Peyer's patch (tissue), 4 donors: ENCODE data around the gene FGF1.

Source experiments
- POLR2A ChIP-seq, 2 donors: fragments of 450-650 bp; IDR thresholded peaks; one replicate each; pipeline ENCODE4 v1.5.1; 2017; ENCODE audit warnings: antibody characterized with exemption in 2 of 2, mild to moderate bottlenecking in 2 of 2, moderate library complexity in 2 of 2
- TF ChIP-seq, protein P1 (sequence below), 6 experiments: fragments of 450-650 bp in 4 of 6; fragments of 200-600 bp in 2 of 6; sonication (generic) in 1 of 6; IDR thresholded peaks; one replicate each; pipeline ENCODE4 v1.5.1; 2017 to 2019; ENCODE audit warnings: antibody characterized with exemption in 6 of 6, mild to moderate bottlenecking in 3 of 6, moderate library complexity in 1 of 6

DNA sequence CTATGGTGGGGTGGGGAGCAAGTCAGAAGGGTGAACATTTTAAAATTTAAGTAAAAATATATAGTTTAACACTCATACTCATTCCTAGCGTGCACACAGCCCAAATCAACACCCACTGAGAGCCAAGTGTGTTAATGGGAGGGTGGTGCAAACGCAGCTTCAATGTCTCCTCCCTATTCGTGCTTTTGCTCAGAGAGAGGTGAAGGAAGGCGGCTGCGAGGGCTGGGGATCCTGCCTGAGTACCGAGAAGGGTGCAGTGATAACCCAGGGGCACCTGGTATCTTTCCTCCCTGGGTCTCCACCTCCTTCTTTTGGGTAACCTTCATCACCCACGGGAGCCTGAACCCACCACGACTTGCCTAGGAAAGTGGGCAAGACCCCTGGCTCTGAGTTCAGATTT is 35.0 kb downstream of the FGF1 start:
- TF ChIP-seq POLR2A (IDR thresholded peaks at IDR 0.05): no peak
- TF ChIP-seq, protein P1, sequence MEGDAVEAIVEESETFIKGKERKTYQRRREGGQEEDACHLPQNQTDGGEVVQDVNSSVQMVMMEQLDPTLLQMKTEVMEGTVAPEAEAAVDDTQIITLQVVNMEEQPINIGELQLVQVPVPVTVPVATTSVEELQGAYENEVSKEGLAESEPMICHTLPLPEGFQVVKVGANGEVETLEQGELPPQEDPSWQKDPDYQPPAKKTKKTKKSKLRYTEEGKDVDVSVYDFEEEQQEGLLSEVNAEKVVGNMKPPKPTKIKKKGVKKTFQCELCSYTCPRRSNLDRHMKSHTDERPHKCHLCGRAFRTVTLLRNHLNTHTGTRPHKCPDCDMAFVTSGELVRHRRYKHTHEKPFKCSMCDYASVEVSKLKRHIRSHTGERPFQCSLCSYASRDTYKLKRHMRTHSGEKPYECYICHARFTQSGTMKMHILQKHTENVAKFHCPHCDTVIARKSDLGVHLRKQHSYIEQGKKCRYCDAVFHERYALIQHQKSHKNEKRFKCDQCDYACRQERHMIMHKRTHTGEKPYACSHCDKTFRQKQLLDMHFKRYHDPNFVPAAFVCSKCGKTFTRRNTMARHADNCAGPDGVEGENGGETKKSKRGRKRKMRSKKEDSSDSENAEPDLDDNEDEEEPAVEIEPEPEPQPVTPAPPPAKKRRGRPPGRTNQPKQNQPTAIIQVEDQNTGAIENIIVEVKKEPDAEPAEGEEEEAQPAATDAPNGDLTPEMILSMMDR (IDR thresholded peaks at IDR 0.05): no peak
